HG03342 (cell line): Measurements from ENCODE around the gene PERP.

ENCODE experiments used
- ATAC-seq: cut with Tn5 transposase; IDR thresholded peaks from one replicate; pipeline ENCODE4 v1.9.1; 2021; ENCODE audit warnings: mild to moderate bottlenecking, moderate library complexity; ENCODE audit not compliant: unreplicated experiment

Gene PERP

GRCh38 chr6:138063726-138064125, 43.5 kb downstream of the PERP start:
- ATAC-seq: no peak

GRCh38 chr6:138054982-138055381, 52.2 kb downstream of the PERP start:
- no peak for ATAC-seq

DNA sequence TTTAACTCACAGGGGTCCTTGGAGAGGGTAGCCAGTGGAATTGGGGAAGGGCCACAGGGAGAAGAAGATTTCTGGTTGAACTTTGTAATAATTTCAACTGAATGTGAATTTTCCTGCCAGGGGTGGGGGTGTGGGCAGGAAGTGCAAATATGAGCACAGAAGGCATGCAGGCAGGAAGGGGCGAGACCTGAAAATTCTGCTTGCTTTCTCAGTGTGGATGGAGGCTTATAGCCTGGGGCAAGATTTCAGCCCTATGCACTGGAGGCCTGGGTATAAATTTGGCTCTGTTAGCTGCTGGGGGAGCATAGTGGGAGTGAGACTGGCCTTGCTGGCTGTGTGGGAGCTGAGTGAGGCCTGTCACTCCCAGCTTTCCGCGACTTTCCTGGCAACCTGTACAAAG, 54.4 kb downstream of the PERP start:
- ATAC-seq: no peak

- ATAC-seq: no peak
Measured at GRCh38 chr6:138044972-138045371, 62.2 kb downstream of the PERP start.

- no peak for ATAC-seq
Measured at GRCh38 chr6:138044458-138044857, 62.8 kb downstream of the PERP start.
